ENCODE measurements around the gene CLIC1.
"Not testable (repeated sequence)": the region's sequence is repeated elsewhere in the genome, so short reads cannot be mapped to it uniquely, and the experiment has no call there.

Gene CLIC1

GRCh38 chr6:31723980-31724691 lies 12.2 kb downstream of the CLIC1 start:
- DNase-seq (ENCODE audit: low read depth in 4 of 4, low spot score in 1 of 4): no peak

- DNase-seq (ENCODE audit: low read depth in 4 of 4, low spot score in 1 of 4): no peak
Measured at GRCh38 chr6:31723245-31723979, 12.9 kb downstream of the CLIC1 start, which contains the start of gene MPIG6B. Gene MPIG6B, plus strand, starts transcription at chr6:31723373. Its CDS starts 11 bp downstream, at chr6:31723384.

GRCh38 chr6:31722173-31722572 lies 14.2 kb downstream of the CLIC1 start:
- DNase-seq (ENCODE audit: low read depth in 4 of 4, low spot score in 1 of 4): no peak

GRCh38 chr6:31721351-31722020 lies 14.8 kb downstream of the CLIC1 start, which contains the start of gene LY6G6C:
Gene LY6G6C, minus strand, starts transcription at chr6:31721746. Its CDS starts 67 bp downstream, at chr6:31721679.
- DNase-seq (ENCODE audit: low read depth in 4 of 4, low spot score in 1 of 4): no peak

GRCh38 chr6:31720196-31720770 lies 16.0 kb downstream of the CLIC1 start:
- DNase-seq (ENCODE audit: low read depth in 4 of 4, low spot score in 1 of 4): no peak

GRCh38 chr6:31719001-31719400 lies 17.3 kb downstream of the CLIC1 start:
- no peak for DNase-seq (ENCODE audit: low read depth in 4 of 4, low spot score in 1 of 4)

GRCh38 chr6:31718265-31718664 lies 18.1 kb downstream of the CLIC1 start:
- no peak for DNase-seq (ENCODE audit: low read depth in 4 of 4, low spot score in 1 of 4)

- DNase-seq (ENCODE audit: low read depth in 4 of 4, low spot score in 1 of 4): no peak
Measured at GRCh38 chr6:31717499-31718222, 18.7 kb downstream of the CLIC1 start.

- no peak for DNase-seq (ENCODE audit: low read depth in 4 of 4, low spot score in 1 of 4)
Measured at GRCh38 chr6:31715022-31715958, 21.0 kb downstream of the CLIC1 start, which contains the start of gene LY6G6D. Gene LY6G6D, plus strand, starts transcription at chr6:31715348. Its CDS starts 8 bp downstream, at chr6:31715356.

GRCh38 chr6:31713991-31714684 lies 22.2 kb downstream of the CLIC1 start:
- no peak for DNase-seq (ENCODE audit: low read depth in 4 of 4, low spot score in 1 of 4)

GRCh38 chr6:31713465-31713864 lies 22.9 kb downstream of the CLIC1 start:
- DNase-seq (ENCODE audit: low read depth in 4 of 4, low spot score in 1 of 4): no peak

- DNase-seq (ENCODE audit: low read depth in 4 of 4, low spot score in 1 of 4): no peak
Measured at GRCh38 chr6:31712296-31712695, 24.0 kb downstream of the CLIC1 start.

GRCh38 chr6:31711233-31711632 lies 25.1 kb downstream of the CLIC1 start:
- DNase-seq (ENCODE audit: low read depth in 4 of 4, low spot score in 1 of 4): no peak

GRCh38 chr6:31710523-31711219 lies 25.7 kb downstream of the CLIC1 start:
- DNase-seq (ENCODE audit: low read depth in 4 of 4, low spot score in 1 of 4): no peak

- DNase-seq (ENCODE audit: low read depth in 4 of 4, low spot score in 1 of 4): not testable (repeated sequence)
Measured at GRCh38 chr6:31709157-31709556, 27.2 kb downstream of the CLIC1 start.

- no peak for DNase-seq (ENCODE audit: low read depth in 4 of 4, low spot score in 1 of 4)
Measured at GRCh38 chr6:31708224-31708623, 28.1 kb downstream of the CLIC1 start.

GRCh38 chr6:31707701-31708100 lies 28.6 kb downstream of the CLIC1 start:
- DNase-seq (ENCODE audit: low read depth in 4 of 4, low spot score in 1 of 4): no peak

GRCh38 chr6:31706599-31706998 lies 29.7 kb downstream of the CLIC1 start, which contains the start of gene LY6G6F:
Gene LY6G6F, plus strand, starts transcription at chr6:31706866. Its CDS starts 41 bp downstream, at chr6:31706907.
- no peak for DNase-seq (ENCODE audit: low read depth in 4 of 4, low spot score in 1 of 4)
